ENCODE data around the gene ACRBP.

DNA sequence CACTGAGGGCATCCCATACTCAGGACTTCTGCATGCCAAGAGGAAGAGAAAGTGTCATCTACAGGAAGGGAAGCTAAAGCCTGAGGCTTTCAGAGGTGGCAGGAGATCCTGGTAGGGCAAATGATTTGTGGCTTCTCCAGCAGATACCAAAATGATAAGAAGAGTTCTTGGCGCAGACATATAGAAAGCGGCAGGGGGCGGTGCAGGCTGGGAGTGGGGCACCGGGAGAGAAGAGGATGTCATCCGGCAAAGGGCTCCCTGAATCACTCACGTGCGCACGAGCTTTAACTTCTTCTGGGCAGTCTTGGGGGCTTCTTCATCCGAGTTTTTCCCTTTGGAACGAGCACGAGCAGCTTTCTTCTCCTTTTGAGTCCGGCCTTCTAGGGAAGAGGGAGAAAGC is 5.2 kb upstream of the ACRBP start:
- TF ChIP-seq REST (IDR thresholded peaks at IDR 0.05; ENCODE audit: borderline replicate concordance), result no peak
- no peak for TF ChIP-seq POLR2AphosphoS5 (IDR thresholded peaks at IDR 0.05)

All from neural cell (in vitro differentiated cells).